HG03432 (cell line): ENCODE results near the gene SYNPO2.
"Not testable (repeated sequence)": the region's sequence is repeated elsewhere in the genome, so short reads cannot be mapped to it uniquely, and the experiment has no call there.

ENCODE experiments used
- ATAC-seq: cut with Tn5 transposase; IDR thresholded peaks from one replicate; pipeline ENCODE4 v1.9.1; 2021; ENCODE audit warnings: mild to moderate bottlenecking, moderate library complexity; ENCODE audit not compliant: unreplicated experiment

The SYNPO2 gene

GRCh38 chr4:118888666-118889311 is at the start of gene SYNPO2:
TSS of gene SYNPO2 (plus strand) at chr4:118888854. CDS start at chr4:118889037, 183 bp downstream.
- peak; percentile 91 for ATAC-seq

- ATAC-seq: no peak
These were observed 49.3 kb upstream of the SYNPO2 start for GRCh38 chr4:118839221-118839927.

GRCh38 chr4:118842055-118842454 is 46.6 kb upstream of the SYNPO2 start:
- ATAC-seq: no peak

- ATAC-seq: peak; percentile 69
These were observed 45.4 kb upstream of the SYNPO2 start for GRCh38 chr4:118843237-118843636.

- ATAC-seq: no peak
These were observed 43.1 kb upstream of the SYNPO2 start for GRCh38 chr4:118845552-118846050.

- ATAC-seq: no peak
These were observed 41.7 kb upstream of the SYNPO2 start for GRCh38 chr4:118846979-118847378.

GRCh38 chr4:118848242-118848641 is 40.4 kb upstream of the SYNPO2 start:
- no peak for ATAC-seq

GRCh38 chr4:118848901-118849300 is 39.8 kb upstream of the SYNPO2 start:
- ATAC-seq: no peak

GRCh38 chr4:118849867-118850487 is 38.7 kb upstream of the SYNPO2 start:
- peak; percentile 22 for ATAC-seq

GRCh38 chr4:118850488-118851173 is 38.0 kb upstream of the SYNPO2 start:
- peak; percentile 98 for ATAC-seq

- no peak for ATAC-seq
These were observed 30.9 kb upstream of the SYNPO2 start for GRCh38 chr4:118857760-118858159.

GRCh38 chr4:118858779-118859178 is 29.9 kb upstream of the SYNPO2 start:
- ATAC-seq: no peak

GRCh38 chr4:118865091-118865708 is 23.5 kb upstream of the SYNPO2 start:
- peak; percentile 90 for ATAC-seq

GRCh38 chr4:118866442-118866841 is 22.2 kb upstream of the SYNPO2 start:
- ATAC-seq: no peak

GRCh38 chr4:118867311-118868067 is 21.2 kb upstream of the SYNPO2 start:
- ATAC-seq: no peak

GRCh38 chr4:118869808-118870342 is 18.8 kb upstream of the SYNPO2 start:
- ATAC-seq: no peak

GRCh38 chr4:118872181-118872580 is 16.5 kb upstream of the SYNPO2 start:
- no peak for ATAC-seq

- no peak for ATAC-seq
These were observed 10.9 kb upstream of the SYNPO2 start for GRCh38 chr4:118877797-118878196.

- not testable (repeated sequence) for ATAC-seq
These were observed 10.1 kb upstream of the SYNPO2 start for GRCh38 chr4:118878507-118878906.

GRCh38 chr4:118879409-118879808 is 9.2 kb upstream of the SYNPO2 start:
- no peak for ATAC-seq
